ENCODE data around the gene TBX19.

GRCh38 chr1:168338589-168339503 lies 58.2 kb downstream of the TBX19 start:
- no peak for TF ChIP-seq CTCF (IDR thresholded peaks at IDR 0.05)
- TF ChIP-seq POLR2A (IDR thresholded peaks at IDR 0.05): no peak

Data from gastroesophageal sphincter (tissue), 3 donors.